GM21515 (cell line): ENCODE measurements around the gene TMEM82.

ENCODE experiments used
- ATAC-seq: cut with Tn5 transposase; IDR thresholded peaks from one replicate; pipeline ENCODE4 v1.9.1; 2021; ENCODE audit not compliant: unreplicated experiment

The TMEM82 gene

DNA sequence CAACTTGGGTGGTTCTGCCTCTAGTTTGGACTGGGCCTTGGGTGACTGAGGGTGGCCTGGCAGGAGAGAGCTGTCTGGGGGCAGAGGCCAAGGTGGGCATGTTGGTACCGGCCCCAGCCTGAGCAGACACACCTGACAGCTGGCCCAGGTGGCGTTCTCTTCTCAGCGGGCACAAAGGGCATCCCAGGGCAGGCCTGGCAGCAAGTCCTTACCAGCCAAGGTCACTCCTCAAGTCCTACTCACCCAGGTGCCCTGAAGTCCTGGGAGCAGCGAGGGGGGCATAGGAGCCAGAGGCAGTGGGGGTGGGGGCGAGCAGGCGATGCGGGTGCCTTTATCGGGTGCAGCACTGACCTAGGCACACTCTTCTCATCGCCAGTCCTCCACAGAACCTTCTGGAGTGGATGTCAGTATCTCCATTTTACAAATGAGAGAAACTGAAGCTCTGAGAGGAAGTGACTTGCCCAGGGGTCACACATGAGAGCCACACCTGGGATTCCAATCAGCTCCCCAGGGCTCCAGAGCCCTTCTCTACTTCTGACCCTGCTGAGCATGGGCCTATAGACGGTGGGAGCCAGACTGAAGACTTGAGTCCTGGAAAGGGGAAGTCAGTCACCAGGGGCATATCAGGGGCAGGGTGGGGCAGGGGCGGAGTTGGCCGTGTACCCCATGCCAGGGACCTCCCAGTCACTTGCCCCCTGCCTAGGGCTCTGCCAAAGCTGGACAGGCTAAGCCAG lies 6.8 kb upstream of the TMEM82 start:
- no peak for ATAC-seq

DNA sequence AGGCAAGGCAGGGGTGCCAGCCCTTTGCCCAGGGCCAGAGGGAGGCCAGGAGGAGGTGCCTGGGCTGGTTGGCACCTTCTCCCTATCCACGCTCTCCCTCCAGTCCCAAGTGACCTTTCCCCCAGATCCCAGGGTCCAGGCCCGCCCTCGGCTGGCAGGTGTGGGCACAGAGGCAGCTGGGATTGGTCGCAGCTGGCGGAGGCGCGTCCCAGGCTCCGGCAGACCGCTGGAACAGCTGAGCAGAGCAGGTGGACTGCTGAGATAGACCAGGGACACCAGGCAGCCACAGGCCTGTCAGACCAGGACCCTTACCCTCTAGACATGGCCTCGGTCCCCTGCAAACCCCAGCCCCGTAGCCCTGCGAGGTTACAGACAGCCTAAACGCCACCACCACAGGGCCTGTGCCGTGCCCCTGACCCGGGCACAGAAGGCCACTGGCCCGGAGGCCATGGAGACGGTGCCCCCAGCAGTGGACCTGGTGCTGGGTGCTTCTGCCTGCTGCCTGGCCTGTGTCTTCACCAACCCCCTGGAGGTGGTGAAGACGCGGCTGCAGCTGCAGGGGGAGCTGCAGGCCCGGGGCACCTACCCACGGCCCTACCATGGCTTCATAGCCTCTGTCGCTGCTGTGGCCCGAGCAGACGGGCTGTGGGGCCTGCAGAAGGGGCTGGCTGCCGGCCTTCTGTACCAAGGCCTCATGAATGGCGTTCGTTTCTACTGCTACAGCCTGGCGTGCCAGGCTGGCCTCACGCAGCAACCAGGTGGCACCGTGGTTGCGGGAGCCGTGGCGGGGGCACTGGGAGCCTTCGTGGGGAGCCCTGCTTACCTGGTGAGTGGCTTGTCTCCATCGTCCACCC lies 6.0 kb upstream of the TMEM82 start, which contains the start of gene SLC25A34:
TSS of gene SLC25A34 (plus strand) at position 221 of the 854 bp plus-strand sequence. CDS start at position 449, 228 bp downstream.
- ATAC-seq: no peak

- no peak for ATAC-seq
Measured at GRCh38 chr1:15736892-15737261, 5.4 kb upstream of the TMEM82 start.

DNA sequence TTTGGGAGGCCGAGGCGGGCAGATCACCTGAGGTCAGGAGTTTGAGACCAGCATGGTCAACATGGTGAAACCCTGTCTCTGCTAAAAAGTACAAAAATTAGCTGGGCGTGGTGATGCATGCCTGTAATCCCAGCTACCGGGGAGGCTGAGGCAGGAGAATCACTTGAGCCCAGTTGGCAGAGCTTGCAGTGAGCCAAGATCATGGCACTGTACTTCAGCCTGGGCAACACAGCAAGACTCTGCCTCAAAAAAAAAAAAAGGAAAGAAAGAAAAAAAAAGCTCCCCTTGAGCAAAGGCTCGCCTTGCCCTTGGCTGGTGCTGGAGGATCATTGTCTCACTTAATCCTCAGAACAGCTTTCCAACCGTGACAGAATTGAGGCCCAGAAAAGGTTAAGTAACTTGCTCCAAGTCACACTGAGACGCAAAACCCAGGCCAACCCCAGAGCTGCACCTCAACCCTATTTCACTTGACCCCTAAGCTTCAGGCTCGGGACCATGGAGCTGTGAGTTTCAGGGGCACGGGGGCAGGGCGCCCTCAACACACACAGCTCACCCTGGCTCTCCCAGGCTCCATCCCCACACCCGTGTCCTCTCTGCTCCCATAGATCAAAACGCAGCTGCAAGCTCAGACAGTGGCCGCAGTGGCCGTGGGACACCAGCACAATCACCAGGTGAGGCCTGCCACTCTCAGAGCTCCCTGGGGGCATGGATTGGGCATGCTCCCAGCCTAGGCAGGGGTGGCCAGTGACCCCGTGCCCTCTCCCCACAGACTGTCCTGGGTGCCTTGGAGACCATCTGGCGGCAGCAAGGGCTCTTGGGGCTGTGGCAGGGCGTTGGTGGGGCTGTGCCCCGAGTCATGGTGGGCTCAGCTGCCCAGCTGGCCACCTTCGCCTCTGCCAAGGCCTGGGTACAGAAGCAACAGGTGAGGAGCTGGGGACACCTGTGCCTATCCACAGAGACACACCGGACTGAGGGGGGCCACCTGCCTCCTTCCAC lies 4.7 kb upstream of the TMEM82 start:
- ATAC-seq: no peak

DNA sequence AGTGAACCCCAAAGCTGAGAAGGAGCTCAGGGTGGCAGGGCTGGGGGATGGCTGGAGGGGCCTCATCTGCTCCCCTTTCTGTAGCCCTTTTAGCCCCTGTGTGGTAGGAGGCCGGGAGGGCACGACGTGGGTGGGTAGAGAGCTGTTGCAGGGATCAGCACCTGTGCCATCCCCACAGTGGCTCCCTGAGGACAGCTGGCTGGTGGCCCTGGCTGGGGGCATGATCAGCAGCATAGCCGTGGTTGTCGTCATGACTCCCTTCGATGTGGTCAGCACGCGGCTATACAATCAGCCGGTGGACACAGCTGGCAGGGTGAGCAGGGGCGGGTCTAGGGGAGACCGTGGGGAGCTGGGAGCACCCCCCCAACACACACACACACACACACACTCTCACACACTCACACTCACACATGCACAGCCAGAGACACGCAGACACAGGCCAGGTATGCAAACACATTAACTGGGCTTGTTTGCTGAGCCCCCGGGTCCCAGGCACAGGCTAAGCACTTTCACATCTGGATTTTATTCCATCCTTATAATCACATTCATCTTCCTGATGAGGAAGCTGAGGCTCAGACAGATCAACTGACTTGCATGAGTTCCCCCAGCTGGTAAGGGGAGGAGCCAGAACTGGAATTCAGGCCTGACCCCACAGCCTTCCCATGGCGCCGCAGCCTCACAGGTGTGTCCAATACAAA lies 3.7 kb upstream of the TMEM82 start:
- no peak for ATAC-seq

- ATAC-seq: no peak
Measured at GRCh38 chr1:15739259-15739658, 3.0 kb upstream of the TMEM82 start.

DNA sequence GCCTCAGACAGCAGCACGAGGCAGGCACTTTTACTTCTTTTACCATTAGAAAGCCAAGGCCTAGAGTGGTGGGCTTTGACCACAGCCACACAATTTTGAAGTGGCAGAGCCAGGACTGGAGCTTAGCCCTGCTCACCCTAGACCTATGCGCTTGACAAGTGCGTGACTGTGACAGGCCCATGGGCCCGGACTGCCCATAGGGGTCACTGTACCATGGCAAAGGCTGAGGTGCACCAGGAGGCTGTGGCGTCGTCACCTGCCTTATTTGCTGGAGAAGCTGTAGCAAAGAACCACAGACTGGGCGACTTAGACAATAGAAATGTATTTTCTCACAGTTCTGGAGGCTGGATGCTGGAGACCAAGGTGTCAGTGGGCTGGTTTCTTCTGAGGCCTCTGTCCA lies 2.6 kb upstream of the TMEM82 start:
- no peak for ATAC-seq

- no peak for ATAC-seq
Measured at GRCh38 chr1:15740924-15741850, 1.1 kb upstream of the TMEM82 start.

DNA sequence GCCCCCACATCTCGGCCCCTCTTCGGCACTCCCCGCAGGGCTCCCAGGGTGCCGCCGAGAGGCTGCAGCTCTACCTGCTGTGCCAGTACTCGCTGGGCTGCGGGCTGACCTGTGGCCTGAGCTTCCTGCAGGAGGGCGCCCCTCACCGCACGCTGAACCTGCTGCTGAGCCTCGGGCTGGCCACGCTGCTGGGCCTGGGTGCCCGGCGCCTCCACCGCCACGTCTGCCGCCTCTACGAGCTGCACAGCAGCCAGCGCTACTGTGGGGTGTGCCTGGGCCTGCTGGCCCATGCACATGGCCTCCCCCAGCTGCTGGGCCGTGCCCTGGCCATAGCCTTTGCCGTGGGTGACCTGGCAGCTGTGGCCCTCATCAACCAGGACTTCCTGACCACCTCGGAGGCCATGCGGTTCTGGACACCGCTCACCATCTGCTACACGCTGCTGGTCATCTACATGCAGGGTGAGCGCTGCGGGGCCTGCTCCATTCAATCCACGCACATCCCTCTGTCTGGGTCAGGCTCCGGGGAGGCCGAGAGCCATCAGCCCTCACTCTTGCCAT lies 1.9 kb downstream of the TMEM82 start:
- no peak for ATAC-seq

DNA sequence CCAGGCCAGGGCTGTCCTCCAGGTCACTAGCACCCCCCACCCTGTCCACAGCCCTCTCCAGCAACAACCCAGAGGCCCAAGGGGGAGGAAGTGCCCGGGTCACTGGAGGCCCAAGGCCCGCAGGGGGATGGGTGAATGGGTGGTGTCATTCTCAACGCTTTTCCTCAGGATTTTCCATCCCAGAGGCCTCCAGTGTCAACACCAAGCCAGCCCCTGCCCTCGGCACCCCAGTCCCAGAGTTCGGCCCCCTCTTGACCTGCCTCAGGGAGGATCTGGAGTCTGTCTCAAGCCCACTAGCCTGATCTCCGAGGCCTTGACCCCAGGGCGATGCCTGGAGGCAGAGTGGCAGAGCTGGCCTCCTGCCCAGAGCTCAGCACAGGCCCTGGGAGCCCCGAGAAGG lies 5.1 kb downstream of the TMEM82 start:
- no peak for ATAC-seq

- ATAC-seq: no peak
Measured at GRCh38 chr1:15748264-15748663, 6.0 kb downstream of the TMEM82 start.

- ATAC-seq: no peak
Measured at GRCh38 chr1:15748690-15749398, 6.5 kb downstream of the TMEM82 start.

DNA sequence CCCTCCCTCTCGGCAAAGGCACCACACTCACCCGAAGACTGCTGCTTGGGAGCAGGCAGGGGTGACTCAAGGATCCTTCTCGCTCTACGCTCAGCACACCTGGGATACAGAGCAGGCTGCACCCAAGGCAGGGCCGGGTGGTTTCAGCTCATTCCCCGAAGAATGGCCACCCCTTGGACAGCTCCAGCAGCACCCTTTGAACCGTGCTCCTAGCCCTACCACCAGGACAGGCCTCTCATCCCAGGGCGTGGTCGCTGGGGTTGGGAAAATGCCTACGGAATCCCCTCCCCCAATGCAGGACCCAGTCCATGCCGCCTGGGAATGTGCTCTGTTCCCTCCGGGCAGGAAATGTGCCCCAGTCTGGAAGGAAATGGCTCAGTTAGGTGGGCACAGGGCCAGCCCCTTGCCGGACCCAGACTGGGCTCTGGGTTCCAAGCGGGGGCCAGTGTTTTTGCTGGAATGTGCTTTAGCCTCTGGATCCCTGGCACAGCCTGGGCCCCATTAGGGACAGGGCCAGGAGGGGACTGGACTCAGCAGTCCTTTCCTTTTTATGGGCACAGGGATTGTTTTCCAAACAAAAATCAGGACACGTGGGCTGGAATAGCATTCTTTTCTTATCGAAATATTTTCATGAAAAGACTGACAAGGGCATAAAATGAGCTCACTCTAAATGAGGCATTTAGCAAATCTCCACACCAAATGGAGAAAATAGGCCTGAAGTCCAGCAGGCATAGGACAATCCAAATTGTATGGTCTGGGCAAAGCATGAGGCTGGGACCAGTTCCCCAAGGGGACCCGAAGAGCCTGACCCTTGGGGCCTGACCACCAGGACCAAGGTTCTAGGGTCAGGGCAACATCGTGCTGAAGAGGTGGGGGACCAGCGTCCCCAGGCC lies 7.3 kb downstream of the TMEM82 start:
- ATAC-seq: no peak

- ATAC-seq: no peak
Measured at GRCh38 chr1:15750924-15751323, 8.6 kb downstream of the TMEM82 start.

DNA sequence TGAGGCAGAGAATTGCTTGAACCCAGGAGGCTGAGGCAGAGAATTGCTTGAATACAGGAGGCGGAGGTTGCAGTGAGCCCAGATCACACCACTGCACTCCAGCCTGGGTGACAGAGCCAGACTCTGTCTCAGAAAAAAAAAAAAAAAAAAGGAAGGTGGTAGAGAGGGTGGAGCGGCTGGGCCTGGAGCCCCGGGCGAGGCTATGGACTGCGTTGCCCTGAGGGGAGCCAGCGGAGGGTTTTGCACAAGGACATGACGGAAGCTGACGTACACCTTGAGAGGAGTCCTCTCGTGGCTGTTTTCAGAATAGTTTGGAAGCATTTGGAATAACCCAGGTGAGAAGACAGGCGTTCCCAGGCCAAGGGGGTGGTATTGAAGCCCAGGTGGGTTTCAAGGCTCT lies 9.4 kb downstream of the TMEM82 start:
- ATAC-seq: no peak

- ATAC-seq: no peak
Measured at GRCh38 chr1:15753776-15754175, 11.5 kb downstream of the TMEM82 start.

DNA sequence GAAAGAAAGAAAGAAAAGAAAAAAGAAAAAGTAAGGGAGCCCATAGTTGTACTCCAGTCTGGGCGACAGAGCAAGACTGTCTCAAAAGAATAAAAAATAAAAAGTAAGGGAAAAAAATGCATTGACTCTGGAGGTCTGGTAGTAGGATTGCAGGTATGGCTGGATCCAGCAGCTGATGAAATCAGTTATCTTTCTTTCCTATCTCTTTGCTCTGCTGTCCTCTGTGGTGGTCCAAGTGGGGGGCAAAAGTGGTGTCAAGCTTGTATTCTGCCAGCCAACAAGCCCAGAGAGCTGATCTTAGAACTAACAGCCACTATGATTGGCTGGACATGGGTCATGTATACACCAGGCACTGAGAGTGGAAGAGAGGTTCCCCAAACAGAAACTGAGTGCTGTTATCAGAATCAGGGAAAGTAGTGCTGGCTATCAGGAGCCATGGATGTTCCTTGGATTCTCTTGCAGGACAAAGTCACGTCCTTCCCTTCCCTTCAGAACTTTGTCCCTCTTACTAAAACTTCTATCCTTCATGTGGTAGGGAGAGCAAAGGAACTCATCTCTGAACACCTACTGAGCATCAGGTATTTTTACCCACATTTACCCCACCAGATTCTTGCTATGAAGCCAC lies 12.8 kb downstream of the TMEM82 start:
- ATAC-seq: no peak
